SU-DHL-6 (cell line): ENCODE measurements around the gene SLC44A4.
"Not testable (repeated sequence)": the region's sequence is repeated elsewhere in the genome, so short reads cannot be mapped to it uniquely, and the experiment has no call there.

ENCODE experiments used
- H2AFZ ChIP-seq: fragments of 200-600 bp; sonication (generic); 2 replicates; pipeline ENCODE4 v1.6.1; 2014; ENCODE audit warnings: low read depth, mild to moderate bottlenecking, moderate library complexity, mixed read lengths, antibody characterized with exemption, low read length; ENCODE audit not compliant: severe bottlenecking
- H3F3A ChIP-seq: fragments of 200-600 bp; shearing (Covaris generic); 2 replicates; pipeline ENCODE4 v1.6.0; 2016; ENCODE audit warnings: antibody characterized with exemption, mild to moderate bottlenecking; ENCODE audit not compliant: insufficient read depth
- H3K27ac ChIP-seq: fragments of 200-600 bp; sonication (generic); 2 replicates; pipeline ENCODE4 v1.5.1; 2016; ENCODE audit warnings: low read depth, mild to moderate bottlenecking, low read length, moderate library complexity, mixed read lengths
- H3K27me3 ChIP-seq: fragments of 200-600 bp; sonication (generic), shearing (Covaris generic); 2 replicates; pipeline ENCODE4 v1.6.0; 2014; ENCODE audit warnings: mild to moderate bottlenecking, low read length
- H3K36me3 ChIP-seq: fragments of 200-600 bp; sonication (generic); 2 replicates; pipeline ENCODE4 v1.6.1; 2014; ENCODE audit warnings: mild to moderate bottlenecking, low read length, mixed read lengths
- H3K4me2 ChIP-seq: fragments of 300-600, 200-600 bp; shearing (Covaris generic), sonication (generic); 2 replicates; pipeline ENCODE4 v1.6.0; 2014; ENCODE audit warnings: low read length, low read depth, mild to moderate bottlenecking; ENCODE audit not compliant: poor library complexity, severe bottlenecking
- H3K4me3 ChIP-seq: fragments of 200-600 bp; sonication (generic); 2 replicates; pipeline ENCODE4 v1.5.1; 2014; ENCODE audit warnings: antibody characterized with exemption, low read length, mild to moderate bottlenecking, mixed read lengths; ENCODE audit not compliant: insufficient read depth, poor library complexity, severe bottlenecking
- H3K79me2 ChIP-seq: fragments of 200-600 bp; sonication (generic); 2 replicates; pipeline ENCODE4 v1.6.1; 2014; ENCODE audit warnings: mild to moderate bottlenecking, low read length, moderate library complexity; ENCODE audit not compliant: insufficient read depth
- H3K9ac ChIP-seq: fragments of 200-600 bp; sonication (generic); 2 replicates; pipeline ENCODE4 v1.7.0; 2014; ENCODE audit warnings: mild to moderate bottlenecking, low read length
- H3K9me2 ChIP-seq: fragments of 200-600 bp; sonication (generic); replicated peaks from 2 replicates; pipeline ENCODE4 v1.6.1; 2014; ENCODE audit warnings: low read length; ENCODE audit not compliant: insufficient read depth
- H3K9me3 ChIP-seq: fragments of 200-600 bp; sonication (generic); 2 replicates; pipeline ENCODE4 v1.6.1; 2014; ENCODE audit warnings: low read length, mixed read lengths; ENCODE audit not compliant: insufficient read depth
- H4K20me1 ChIP-seq: fragments of 200-600 bp; sonication (generic); 2 replicates; pipeline ENCODE4 v1.6.1; 2014; ENCODE audit warnings: low read depth, mild to moderate bottlenecking, antibody characterized with exemption, low read length, moderate library complexity, mixed read lengths
- CTCF ChIP-seq: fragments of 200-600 bp; sonication (generic); IDR thresholded peaks from one replicate; pipeline ENCODE4 v1.5.1; 2017; ENCODE audit warnings: antibody characterized with exemption, mild to moderate bottlenecking, low read length, moderate library complexity; ENCODE audit not compliant: insufficient read depth, poor library complexity, severe bottlenecking
- EZH2phosphoT487 ChIP-seq: fragments of 200-600 bp; sonication (generic), shearing (Covaris generic); conservative IDR thresholded peaks from 2 replicates; pipeline ENCODE4 v1.6.1; 2018; ENCODE audit warnings: mild to moderate bottlenecking, antibody characterized with exemption, low read length, moderate library complexity, mixed read lengths

The SLC44A4 gene

GRCh38 chr6:31859923-31860322 lies 18.9 kb downstream of the SLC44A4 start:
- H3K79me2 ChIP-seq = peaks cover 5% of the 10 kb centered on the region; the same call in 1 of the 2 replicates
- H3K27ac ChIP-seq = no peak overlapping the region
- no peaks in the 10 kb centered on the region for H3K27me3 ChIP-seq
- no peak overlapping the region for H3K4me3 ChIP-seq
- no peaks in the 10 kb centered on the region for H4K20me1 ChIP-seq
- no peak overlapping the region for H3K4me2 ChIP-seq
- no peaks in the 10 kb centered on the region for H3K9me2 ChIP-seq
- H3K9me3 ChIP-seq = no peaks in the 10 kb centered on the region
- no peak overlapping the region for H3K9ac ChIP-seq
- no peak overlapping the region for H2AFZ ChIP-seq
- H3K36me3 ChIP-seq = no peaks in the 10 kb centered on the region; the same call in 1 of the 2 replicates
- TF ChIP-seq CTCF (no peak), EZH2phosphoT487 (no peak)
- H3F3A ChIP-seq = peaks cover 9% of the 10 kb centered on the region

GRCh38 chr6:31858707-31859106 lies 20.1 kb downstream of the SLC44A4 start:
- peaks cover 5% of the 10 kb centered on the region for H3F3A ChIP-seq
- no peak overlapping the region for H3K4me2 ChIP-seq
- no peak overlapping the region for H3K9ac ChIP-seq

GRCh38 chr6:31857774-31858173 lies 21.0 kb downstream of the SLC44A4 start:
- H3K4me2 ChIP-seq, H3K27ac ChIP-seq, H3K9me3 ChIP-seq, H3K36me3 ChIP-seq, H3F3A ChIP-seq, H3K4me3 ChIP-seq, H3K27me3 ChIP-seq, H3K79me2 ChIP-seq, H4K20me1 ChIP-seq, H3K9ac ChIP-seq, H3K9me2 ChIP-seq, H2AFZ ChIP-seq: not testable (repeated sequence)

More at GRCh38 chr6:31858707-31859106, 20.1 kb downstream of the SLC44A4 start:
- Histone ChIP-seq H3K9me2 (no peaks in the 10 kb centered on the region), H3K27me3 (no peaks in the 10 kb centered on the region), H3K79me2 (peaks cover 5% of the 10 kb centered on the region; the same call in 1 of the 2 replicates), H3K27ac (no peak overlapping the region), H3K9me3 (no peaks in the 10 kb centered on the region), H2AFZ (no peak overlapping the region), H4K20me1 (no peaks in the 10 kb centered on the region), H3K4me3 (no peak overlapping the region), H3K36me3 (no peaks in the 10 kb centered on the region; the same call in 1 of the 2 replicates)
- TF ChIP-seq EZH2phosphoT487 = no peak
- TF ChIP-seq CTCF = no peak

GRCh38 chr6:31851980-31852718 lies 26.6 kb downstream of the SLC44A4 start:
- H3K9ac ChIP-seq, H2AFZ ChIP-seq, H3K9me2 ChIP-seq, H4K20me1 ChIP-seq, H3K27me3 ChIP-seq, H3K4me2 ChIP-seq, H3K27ac ChIP-seq, H3K4me3 ChIP-seq, H3K36me3 ChIP-seq, H3K9me3 ChIP-seq, H3K79me2 ChIP-seq, H3F3A ChIP-seq: not testable (repeated sequence)
